Inflammatory macrophage (primary cell): ENCODE results near the gene PRR23C.
"Not testable (repeated sequence)": the region's sequence is repeated elsewhere in the genome, so short reads cannot be mapped to it uniquely, and the experiment has no call there.

ENCODE experiments used
- DNase-seq, 2 donors: peaks; one replicate each; pipeline ENCODE4 v3.0.0-alpha.2; 2020 to 2022
- total RNA-seq, 18 experiments: gene quantifications; one replicate each; lab custom pipeline; 2026; ENCODE audit warnings: mixed read lengths in 6 of 18, inconsistent platforms in 2 of 18; lab: John Stamatoyannopoulos, UW

PRR23C gene
- total RNA-seq: 0 to 0.04 (median 0) reads per million in 18 experiments

GRCh38 chr3:139044366-139045210, at the start of gene PRR23C:
TSS of gene PRR23C (minus strand) at chr3:139044892. CDS start at chr3:139044620, 272 bp downstream.
- DNase-seq: no peak

- DNase-seq: no peak
These were observed 49.1 kb upstream of the PRR23C start for GRCh38 chr3:139093840-139094239.

- no peak for DNase-seq
These were observed 44.0 kb upstream of the PRR23C start for GRCh38 chr3:139088462-139089324.

GRCh38 chr3:139087621-139088020, 42.9 kb upstream of the PRR23C start:
- DNase-seq: no peak

- no peak for DNase-seq
These were observed 39.5 kb upstream of the PRR23C start for GRCh38 chr3:139084176-139084575.

GRCh38 chr3:139074565-139075115, 29.9 kb upstream of the PRR23C start:
- DNase-seq: no peak

- DNase-seq: no peak
These were observed 18.2 kb upstream of the PRR23C start for GRCh38 chr3:139062918-139063317.

GRCh38 chr3:139052802-139053600, 8.3 kb upstream of the PRR23C start:
- DNase-seq: no peak

- no peak for DNase-seq
These were observed 932 bp downstream of the PRR23C start for GRCh38 chr3:139043554-139044365.

GRCh38 chr3:139037478-139037877, 7.2 kb downstream of the PRR23C start:
- DNase-seq: no peak

GRCh38 chr3:139032326-139033002, 12.2 kb downstream of the PRR23C start:
- DNase-seq: no peak

GRCh38 chr3:139030576-139030975, 14.1 kb downstream of the PRR23C start:
- DNase-seq: not testable (repeated sequence)

GRCh38 chr3:139024968-139025367, 19.7 kb downstream of the PRR23C start:
- no peak for DNase-seq

- DNase-seq: no peak
These were observed 23.8 kb downstream of the PRR23C start, which contains the start of gene PRR23B for GRCh38 chr3:139020868-139021234. TSS of gene PRR23B (minus strand) at chr3:139020926. CDS start at chr3:139020661, 265 bp downstream.

- DNase-seq: no peak
These were observed 24.4 kb downstream of the PRR23C start for GRCh38 chr3:139020036-139020867.

- no peak for DNase-seq
These were observed 28.2 kb downstream of the PRR23C start for GRCh38 chr3:139016430-139017048.

GRCh38 chr3:139006051-139006716, 38.5 kb downstream of the PRR23C start, which contains the start of gene PRR23A:
TSS of gene PRR23A (minus strand) at chr3:139006268. CDS start at chr3:139006268, 0 bp downstream.
- no peak for DNase-seq

GRCh38 chr3:139005356-139005993, 39.2 kb downstream of the PRR23C start:
- DNase-seq: no peak
